ENCODE data around the gene DNAJC7.

The DNAJC7 gene

GRCh38 chr17:41974658-41975057 lies 42.6 kb downstream of the DNAJC7 start:
- no peak for DNase-seq

GRCh38 chr17:41974031-41974430 lies 43.2 kb downstream of the DNAJC7 start:
- no peak for DNase-seq

- no peak for DNase-seq
Measured at GRCh38 chr17:41973408-41973811, 43.8 kb downstream of the DNAJC7 start.

- no peak for DNase-seq
Measured at GRCh38 chr17:41972571-41973407, 44.5 kb downstream of the DNAJC7 start.

- no peak for DNase-seq
Measured at GRCh38 chr17:41971721-41972523, 45.3 kb downstream of the DNAJC7 start.

- no peak for DNase-seq
Measured at GRCh38 chr17:41970901-41971331, 46.3 kb downstream of the DNAJC7 start.

GRCh38 chr17:41968676-41969075 lies 48.6 kb downstream of the DNAJC7 start:
- DNase-seq: no peak

GRCh38 chr17:41967921-41968578 lies 49.2 kb downstream of the DNAJC7 start:
- DNase-seq: no peak

GRCh38 chr17:41967141-41967920 lies 49.9 kb downstream of the DNAJC7 start:
- peak; percentile 33 for DNase-seq

- peak; percentile 93 for DNase-seq
Measured at GRCh38 chr17:41966463-41967140, 50.6 kb downstream of the DNAJC7 start, which contains the start of gene CNP. Gene CNP, plus strand, starts transcription at chr17:41966795. Its CDS starts 90 bp downstream, at chr17:41966885.

- DNase-seq: peak; percentile 62
Measured at GRCh38 chr17:41965694-41966462, 51.4 kb downstream of the DNAJC7 start.

GRCh38 chr17:41962768-41963434 lies 54.3 kb downstream of the DNAJC7 start:
- DNase-seq: peak; percentile 71

- no peak for DNase-seq
Measured at GRCh38 chr17:41962111-41962510, 55.1 kb downstream of the DNAJC7 start.

- DNase-seq: no peak
Measured at GRCh38 chr17:41959336-41960095, 57.7 kb downstream of the DNAJC7 start.

- no peak for DNase-seq
Measured at GRCh38 chr17:41959030-41959335, 58.3 kb downstream of the DNAJC7 start.

GRCh38 chr17:41957869-41958439 lies 59.3 kb downstream of the DNAJC7 start:
- no peak for DNase-seq

GRCh38 chr17:41957031-41957868 lies 60.0 kb downstream of the DNAJC7 start:
- DNase-seq: no peak

GRCh38 chr17:41956522-41956921 lies 60.7 kb downstream of the DNAJC7 start:
- no peak for DNase-seq

Measured in stimulated activated CD4-positive, alpha-beta T cell treated with anti-CD3 and anti-CD28 coated beads, Interleukin-4, amount 100 ng/mL, for 1 hour (primary cell).